GM10847 (cell line): Measurements from ENCODE around the gene TEX14.

Experiments
- POLR2A ChIP-seq: IDR thresholded peaks from 2 replicates; pipeline ENCODE4 v1.6.1; 2011; ENCODE audit not compliant: insufficient read length; ENCODE audit errors: extremely low read depth

Gene TEX14

DNA sequence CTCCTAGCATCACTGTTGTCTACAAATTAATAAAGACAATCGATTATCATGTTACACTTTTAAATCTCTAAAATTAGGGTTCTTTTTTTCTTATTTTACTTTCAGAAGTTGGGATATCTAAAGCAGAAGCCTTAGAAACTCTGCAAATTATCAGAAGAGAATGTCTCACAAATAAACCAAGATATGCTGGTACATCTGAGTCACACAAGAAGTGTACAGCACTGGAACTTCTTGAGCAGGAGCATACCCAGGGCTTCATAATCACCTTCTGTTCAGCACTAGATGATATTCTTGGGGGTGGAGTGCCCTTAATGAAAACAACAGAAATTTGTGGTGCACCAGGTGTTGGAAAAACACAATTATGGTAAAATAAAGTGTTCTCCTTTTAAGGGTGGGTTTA, 3.0 kb upstream of the TEX14 start:
- TF ChIP-seq POLR2A = no peak

DNA sequence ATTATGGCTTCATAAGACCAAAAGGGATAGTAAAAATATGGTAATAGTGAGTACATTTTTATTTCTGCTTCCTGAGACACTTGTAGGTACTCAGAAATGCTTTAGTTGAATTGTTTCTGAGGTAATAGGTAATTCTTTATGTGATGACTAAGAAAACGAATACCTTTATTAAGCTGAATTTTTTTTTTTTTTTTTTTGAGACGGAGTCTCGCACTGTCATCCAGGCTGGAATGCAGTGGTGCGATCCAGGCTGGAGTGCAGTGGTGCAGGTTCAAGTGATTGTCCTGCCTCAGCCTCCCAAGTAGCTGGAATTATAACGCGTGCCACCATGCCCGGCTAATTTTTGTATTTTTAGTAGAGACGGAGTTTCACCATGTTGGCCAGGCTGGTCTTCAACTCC, 2.5 kb upstream of the TEX14 start:
- TF ChIP-seq POLR2A = no peak

DNA sequence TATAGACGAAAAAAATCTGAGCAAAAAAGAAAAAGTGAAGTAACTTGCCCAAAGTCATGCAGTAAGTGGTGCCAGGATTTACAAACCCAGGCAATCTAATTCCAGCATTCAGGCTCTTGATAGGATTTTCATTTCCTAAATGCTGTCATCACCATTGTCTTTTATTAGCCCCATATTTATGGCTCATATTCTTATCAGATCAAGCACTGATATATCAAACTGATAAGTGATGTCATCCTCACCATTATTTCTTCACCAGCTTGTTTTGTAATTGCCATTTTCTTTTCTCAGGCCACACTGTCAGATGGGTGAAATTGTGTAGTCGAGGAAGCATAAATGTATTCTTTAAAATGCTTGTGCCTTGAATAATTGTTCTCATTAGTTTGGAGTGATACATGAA, 1.9 kb upstream of the TEX14 start:
- TF ChIP-seq POLR2A = no peak

DNA sequence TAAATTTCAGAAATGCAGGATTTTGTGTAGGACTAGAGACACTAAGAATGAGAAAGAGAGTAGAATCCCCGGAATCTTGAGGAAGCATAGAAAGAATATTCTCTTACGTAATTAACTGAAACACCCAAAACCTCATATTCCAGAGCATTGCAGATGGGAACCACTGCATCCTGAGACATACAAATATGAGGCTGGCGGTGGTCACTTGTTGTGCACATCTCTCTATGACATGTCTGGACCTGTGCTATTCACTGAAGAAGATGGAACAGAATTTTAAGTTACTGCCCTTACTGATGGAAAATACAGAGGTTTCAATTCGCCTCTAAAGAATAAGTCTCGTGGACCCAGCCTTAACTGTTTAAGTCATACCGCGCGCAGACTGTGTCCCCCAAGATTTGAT, 1.4 kb upstream of the TEX14 start:
- TF ChIP-seq POLR2A = no peak

DNA sequence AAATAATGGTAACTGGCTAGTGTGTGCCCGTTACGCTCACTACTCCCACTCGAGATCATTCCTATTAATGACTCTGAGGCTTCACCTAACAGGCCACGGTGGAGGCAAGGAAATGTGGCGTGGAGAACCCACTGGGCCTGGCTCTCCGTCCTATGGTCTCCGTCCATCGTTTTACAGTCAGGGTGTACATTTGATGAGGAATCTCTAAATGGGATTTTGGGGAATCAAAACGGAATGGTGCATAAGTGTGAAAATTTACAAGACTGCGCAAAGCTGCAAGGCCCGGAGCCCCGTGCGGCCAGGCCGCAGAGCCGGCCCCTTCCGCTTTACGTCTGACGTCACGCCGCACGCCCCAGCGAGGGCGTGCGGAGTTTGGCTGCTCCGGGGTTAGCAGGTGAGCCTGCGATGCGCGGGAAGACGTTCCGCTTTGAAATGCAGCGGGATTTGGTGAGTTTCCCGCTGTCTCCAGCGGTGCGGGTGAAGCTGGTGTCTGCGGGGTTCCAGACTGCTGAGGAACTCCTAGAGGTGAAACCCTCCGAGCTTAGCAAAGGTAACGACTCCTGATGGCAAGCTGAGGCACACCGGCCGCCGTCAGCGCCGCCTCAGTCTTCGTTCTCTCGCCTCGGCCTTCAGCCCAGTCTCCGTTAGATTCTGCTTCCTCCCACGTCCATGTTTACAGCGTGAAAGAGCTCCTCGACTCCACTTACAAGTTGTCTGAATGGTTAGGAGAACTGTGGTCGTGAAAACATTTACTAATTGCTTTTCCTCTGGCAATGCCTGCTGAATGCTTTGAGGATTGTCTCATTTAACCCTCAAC, 602 bp upstream of the TEX14 start, which contains the start of gene RAD51C:
TSS of gene RAD51C (plus strand) at position 364 of the 817 bp plus-strand sequence. CDS start at position 406, 42 bp downstream.
- peak; percentile 87 for TF ChIP-seq POLR2A

DNA sequence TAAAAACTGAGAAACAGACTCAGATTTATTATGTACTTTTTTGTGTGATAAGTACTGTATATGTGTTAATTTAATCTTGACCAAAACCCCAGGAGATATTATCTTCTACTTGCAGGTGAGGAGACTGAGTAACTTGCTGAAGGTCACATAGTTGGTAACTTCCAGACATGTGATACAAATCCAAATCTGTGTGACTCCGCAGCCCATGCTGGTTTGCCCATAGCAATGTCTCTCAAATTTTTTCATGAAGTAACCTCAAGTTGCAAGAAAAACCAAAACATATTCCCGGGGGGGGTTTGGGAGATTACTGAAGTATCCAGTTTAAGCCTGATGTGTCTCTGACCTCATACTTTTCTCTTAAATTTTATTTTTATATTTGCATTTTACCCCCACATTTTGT, 3.3 kb downstream of the TEX14 start:
- TF ChIP-seq POLR2A = no peak

DNA sequence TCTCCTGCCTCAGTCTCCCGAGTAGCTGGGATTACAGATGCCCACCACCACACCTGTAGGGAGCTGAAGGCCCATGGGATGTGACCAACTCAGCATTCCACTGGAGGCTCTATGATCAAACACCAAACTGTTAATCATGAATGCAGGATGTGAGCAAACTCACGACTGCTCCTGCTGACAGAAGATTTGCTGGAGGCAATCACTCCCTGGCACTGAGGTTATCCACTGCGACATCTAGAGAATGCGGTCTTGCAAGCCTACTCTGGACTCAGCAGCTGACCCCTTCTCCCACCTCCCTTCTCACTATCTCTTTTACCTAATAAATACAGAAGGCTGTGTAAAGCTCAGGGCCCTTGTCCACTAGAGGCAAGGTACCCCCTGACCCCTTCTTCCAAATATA, 4.9 kb downstream of the TEX14 start:
- TF ChIP-seq POLR2A = no peak

DNA sequence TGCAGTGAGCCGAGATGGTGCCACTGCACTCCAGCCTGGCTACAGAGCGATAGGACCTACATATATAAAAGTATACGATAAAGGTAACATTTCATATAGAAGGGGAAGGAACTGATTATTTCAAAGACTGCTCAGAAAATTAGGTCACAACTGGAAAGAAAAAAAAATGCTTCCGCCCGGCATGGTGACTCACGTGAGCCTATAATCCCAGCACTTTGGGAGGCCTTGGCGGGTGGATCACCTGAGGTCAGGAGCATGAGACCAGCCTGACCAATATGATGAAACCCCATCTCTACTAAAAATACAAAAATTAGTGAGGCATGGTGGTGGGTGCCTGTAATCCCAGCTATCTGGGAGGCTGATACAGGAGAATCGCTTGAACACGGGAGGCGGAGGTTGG, 7.8 kb downstream of the TEX14 start:
- no peak for TF ChIP-seq POLR2A

DNA sequence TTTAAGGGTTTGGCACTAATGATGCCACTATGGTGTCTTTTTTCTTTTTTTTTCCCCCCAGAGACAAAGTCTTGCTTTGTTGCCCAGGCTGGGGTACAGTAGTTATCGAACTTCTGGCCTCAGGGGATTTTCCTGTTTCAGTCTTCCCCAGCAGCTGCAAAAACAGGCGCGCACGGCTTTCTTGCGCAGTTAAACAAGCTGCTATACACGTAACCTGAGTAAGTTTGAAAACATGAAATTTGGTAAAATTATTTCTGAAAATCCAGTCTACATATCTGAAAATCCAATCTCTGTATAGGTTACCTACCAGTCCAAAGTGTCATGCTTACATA, 11.8 kb downstream of the TEX14 start:
- no peak for TF ChIP-seq POLR2A

DNA sequence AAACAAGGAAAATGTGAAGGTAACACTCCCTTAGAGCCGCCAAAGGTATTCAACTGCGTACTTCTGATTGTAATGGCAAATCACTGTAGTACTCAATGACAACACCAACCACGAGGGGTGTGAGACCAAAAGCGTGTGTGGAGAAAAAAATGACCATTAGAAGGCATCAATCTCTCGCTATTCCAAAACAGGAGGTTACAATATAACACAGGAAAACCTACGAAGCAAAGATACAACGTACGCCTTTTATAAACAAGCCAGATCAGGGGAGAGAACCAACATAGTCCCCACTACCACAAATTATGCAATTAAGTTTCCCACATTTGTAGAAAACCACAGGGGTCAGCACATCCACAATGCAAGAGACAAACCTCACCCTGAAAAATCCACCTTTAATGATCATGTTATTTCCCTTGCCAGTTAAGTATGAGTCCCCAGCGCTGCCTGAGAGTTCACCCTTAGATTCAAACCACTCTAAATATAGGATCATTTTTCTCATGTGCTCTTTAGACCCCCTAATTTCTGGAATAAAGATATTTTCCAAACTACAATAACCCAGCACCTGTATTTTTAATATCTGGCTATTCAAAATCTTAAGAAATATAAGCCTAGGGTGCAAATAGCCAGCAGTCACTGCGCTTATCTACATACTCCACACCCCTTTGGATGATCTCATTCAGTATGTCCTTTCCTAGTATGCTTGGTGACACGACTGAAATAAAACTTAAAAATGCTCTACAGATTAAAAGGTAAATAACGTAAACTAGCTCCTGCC, 12.4 kb downstream of the TEX14 start:
- no peak for TF ChIP-seq POLR2A

DNA sequence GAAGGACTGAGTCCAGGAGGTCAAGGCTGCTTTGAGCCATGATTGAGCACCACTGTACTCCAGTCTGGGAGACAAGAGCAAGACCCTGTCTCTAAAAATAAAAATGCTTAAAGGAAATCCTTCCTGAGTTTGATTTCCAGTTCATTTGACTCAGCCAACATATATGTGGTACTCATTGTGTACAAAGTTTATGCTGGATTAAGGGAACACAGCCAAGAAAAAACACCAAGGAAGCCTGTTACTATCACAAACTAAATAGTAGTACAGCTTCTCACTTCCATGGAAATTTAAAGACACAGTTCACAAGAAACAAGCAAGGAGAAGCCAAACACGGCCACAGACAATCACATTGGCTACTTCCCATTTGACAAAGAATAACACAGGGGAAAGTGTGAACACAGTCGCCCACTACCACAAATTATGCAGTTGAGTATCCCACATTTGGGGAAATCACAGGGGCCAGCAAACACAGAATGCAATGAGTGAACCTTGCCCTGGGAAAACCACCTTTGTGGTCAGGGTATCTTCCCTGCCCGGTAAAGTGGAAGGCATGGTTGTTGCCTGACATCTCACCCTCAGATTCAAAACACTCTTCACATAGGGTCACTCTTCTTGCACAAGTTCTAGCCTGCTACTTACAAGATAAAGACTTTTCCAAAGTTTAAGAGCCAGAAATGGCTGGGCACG, 14.5 kb downstream of the TEX14 start:
- no peak for TF ChIP-seq POLR2A

DNA sequence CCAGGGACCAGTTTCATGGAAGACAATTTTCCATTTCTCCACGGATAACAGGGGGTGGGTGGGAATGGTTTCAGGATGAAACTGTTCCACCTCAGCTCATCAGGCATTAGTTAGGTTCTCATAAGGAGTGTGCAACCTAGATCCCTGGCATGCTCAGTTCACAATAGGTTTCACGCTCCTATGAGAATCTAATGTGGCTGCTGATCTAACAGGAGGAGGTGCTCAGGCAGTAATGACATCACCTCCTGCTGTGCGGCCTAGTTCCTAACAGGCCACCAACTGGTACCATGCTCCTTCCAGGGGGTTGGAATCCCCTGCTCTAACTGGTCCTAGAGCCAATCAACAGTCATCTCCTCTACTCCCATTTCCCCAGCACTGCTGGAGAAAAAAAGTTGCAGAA, 19.9 kb downstream of the TEX14 start:
- TF ChIP-seq POLR2A = no peak

DNA sequence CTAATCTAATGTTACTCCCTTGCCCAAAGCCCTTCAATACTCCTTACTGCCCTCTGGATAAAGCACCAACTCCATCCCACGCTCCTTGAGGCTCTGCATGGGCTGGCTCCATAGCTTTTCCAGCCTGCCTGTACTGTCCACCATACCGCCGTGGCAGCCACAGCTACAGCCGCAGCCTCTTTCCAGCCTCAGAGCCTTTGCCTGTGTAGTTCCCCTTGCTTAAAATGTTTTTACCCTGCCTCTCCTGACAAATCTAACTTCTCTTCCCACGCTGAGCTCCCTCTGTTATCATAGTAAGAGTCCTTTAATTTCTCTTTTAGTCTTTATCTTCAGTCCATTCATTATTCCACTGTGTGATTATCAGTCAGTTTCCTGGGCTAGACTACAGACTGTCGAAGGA, 22.0 kb downstream of the TEX14 start:
- TF ChIP-seq POLR2A = no peak

DNA sequence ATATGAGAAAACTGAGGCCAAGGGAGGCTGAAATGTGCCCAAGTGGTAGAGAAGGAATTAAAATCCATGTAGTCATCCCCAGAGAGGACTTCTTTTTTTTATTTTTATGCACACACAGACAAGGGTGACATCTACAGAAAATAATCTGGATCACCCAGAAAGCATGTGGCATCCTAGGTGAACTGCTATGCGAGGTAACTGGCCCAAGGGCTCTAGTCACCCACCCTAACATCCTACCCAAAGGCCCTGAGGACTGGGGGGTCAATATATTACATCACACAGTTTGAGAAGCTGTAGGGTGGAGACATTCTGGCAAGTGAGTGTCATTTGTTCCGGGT, 23.3 kb downstream of the TEX14 start:
- no peak for TF ChIP-seq POLR2A

DNA sequence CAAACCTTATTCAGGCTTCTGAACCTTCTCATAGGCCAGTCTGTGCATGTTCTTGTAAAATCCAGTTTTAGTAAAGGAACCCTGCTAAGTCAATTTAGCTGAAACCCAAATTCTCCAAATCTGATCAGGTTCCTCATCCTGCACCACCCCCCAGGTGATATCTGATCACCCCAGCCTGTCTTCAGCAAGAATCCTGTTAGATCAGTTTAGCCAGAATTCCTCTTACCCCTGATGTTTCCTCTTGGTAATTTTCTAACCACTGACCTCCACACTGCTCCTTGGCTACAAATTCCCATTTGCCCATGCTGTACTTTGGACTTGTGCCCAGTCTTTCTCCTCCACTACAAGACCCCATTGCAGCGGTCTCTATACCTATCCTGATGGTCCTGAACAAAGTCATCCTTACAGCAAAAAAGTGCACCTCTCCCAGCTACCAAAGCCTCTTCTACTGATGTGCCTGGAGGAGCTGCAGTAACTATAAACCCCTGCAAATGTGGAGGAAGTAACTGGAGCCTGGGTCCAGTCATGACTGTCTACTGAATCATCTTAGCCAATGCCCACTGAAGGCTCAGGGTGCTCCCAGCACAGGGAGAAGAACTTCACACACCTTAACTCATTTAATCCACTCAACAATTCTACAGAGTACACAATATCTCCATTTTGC, 23.8 kb downstream of the TEX14 start:
- no peak for TF ChIP-seq POLR2A
